Hematopoietic multipotent progenitor cell treated with erythropoietin and hydrocortisone succinate and interleukin-3 and kit ligand, for 8 days (in vitro differentiated cells): Measurements from ENCODE around the gene GNB1L.

Experiments
- DNase-seq: peaks from one replicate; pipeline ENCODE4 v3.0.0-alpha.2; 2015

The GNB1L gene

GRCh38 chr22:19875531-19876313 lies 21.0 kb upstream of the GNB1L start:
- no peak for DNase-seq

- DNase-seq = no peak
Observed at GRCh38 chr22:19875061-19875530, 20.4 kb upstream of the GNB1L start.

- no peak for DNase-seq
Observed at GRCh38 chr22:19874307-19875060, 19.8 kb upstream of the GNB1L start.

- DNase-seq = no peak
Observed at GRCh38 chr22:19873960-19874306, 19.3 kb upstream of the GNB1L start.

GRCh38 chr22:19873138-19873959 lies 18.7 kb upstream of the GNB1L start:
- DNase-seq = no peak

- DNase-seq = no peak
Observed at GRCh38 chr22:19872779-19873137, 18.1 kb upstream of the GNB1L start.

- DNase-seq = no peak
Observed at GRCh38 chr22:19871845-19872778, 17.4 kb upstream of the GNB1L start.

- no peak for DNase-seq
Observed at GRCh38 chr22:19871023-19871844, 16.6 kb upstream of the GNB1L start.

GRCh38 chr22:19870153-19871022 lies 15.7 kb upstream of the GNB1L start:
- no peak for DNase-seq

GRCh38 chr22:19869497-19870152 lies 15.0 kb upstream of the GNB1L start:
- DNase-seq = no peak

GRCh38 chr22:19868773-19869471 lies 14.2 kb upstream of the GNB1L start:
- no peak for DNase-seq

- no peak for DNase-seq
Observed at GRCh38 chr22:19868333-19868732, 13.7 kb upstream of the GNB1L start.

GRCh38 chr22:19867617-19868016 lies 12.9 kb upstream of the GNB1L start:
- no peak for DNase-seq

GRCh38 chr22:19866665-19867009 lies 12.0 kb upstream of the GNB1L start:
- DNase-seq = no peak

GRCh38 chr22:19865141-19865829 lies 10.6 kb upstream of the GNB1L start:
- DNase-seq = no peak

GRCh38 chr22:19864538-19865106 lies 9.9 kb upstream of the GNB1L start:
- no peak for DNase-seq

GRCh38 chr22:19863571-19863970 lies 8.9 kb upstream of the GNB1L start:
- DNase-seq = no peak

GRCh38 chr22:19862619-19863246 lies 8.1 kb upstream of the GNB1L start:
- no peak for DNase-seq
